HepG2 (cell line): ENCODE results near the gene SLFN12L. TPM values are rescaled to one million over a fixed set of nuclear protein-coding genes. Genes with fewer than 3 reads are reported as not detected.
"Not testable (repeated sequence)": the region's sequence is repeated elsewhere in the genome, so short reads cannot be mapped to it uniquely, and the experiment has no call there.

Experiments used
- ATAC-seq: fragments of 200-7000 bp; cut with Tn5 transposase; 3 replicates; pipeline ENCODE4 v1.9.1; 2020; ENCODE audit warnings: mild to moderate bottlenecking, moderate library complexity
- BruUV-seq: library from RNA; stranded (reverse); fragments of 400-500 nt; replicated peaks from 2 replicates; lab custom pipeline; 2021; lab: Mats Ljungman, UMichigan
- CTCF ChIA-PET: fragments of 300-600 bp; formaldehyde crosslinking; extraction: SDS; loops from one replicate; lab custom pipeline; 2021; ENCODE audit warnings: low total read pairs, inconsistent platforms, low intra/inter-chr PET ratio; lab: Yijun Ruan, JAX
- POLR2A ChIA-PET: fragments of 350-600 bp; sonication (Branson Sonifier 250); formaldehyde crosslinking; loops from one replicate; lab custom pipeline; 2020; ENCODE audit warnings: antibody characterized with exemption, inconsistent platforms; lab: Yijun Ruan, JAX
- DNase-seq: peaks from one replicate; pipeline ENCODE4 v3.0.0-alpha.2; 2015; ENCODE audit warnings: low spot score
- FAIRE-seq: peaks from 3 replicates; lab custom pipeline; 2011; peaks lifted over from hg19 to GRCh38; lab: Jason Lieb, UNC
- H2AFZ ChIP-seq: one replicate; pipeline ENCODE4 v1.6.1; 2011; ENCODE audit warnings: low read length, inconsistent platforms
- H3K27ac ChIP-seq: fragments of 300-600 bp; 3 replicates; pipeline ENCODE4 v1.8.0; 2011; ENCODE audit warnings: mixed run types, mild to moderate bottlenecking, mixed read lengths, low read length, inconsistent platforms; ENCODE audit not compliant: insufficient read depth; ENCODE audit errors: extremely low read length
- H3K27me3 ChIP-seq, 2 experiments: fragments of 200-600 bp in 1 of 2; 2 replicates in 1 of 2; 3 replicates in 1 of 2; pipeline versions ENCODE4 v1.6.0 to v1.8.0; 2011; ENCODE audit warnings: low read length in 2 of 2, mild to moderate bottlenecking in 2 of 2, moderate library complexity in 2 of 2, inconsistent platforms in 1 of 2; ENCODE audit not compliant: insufficient read depth in 2 of 2, control insufficient read depth in 1 of 2
- H3K36me3 ChIP-seq, 2 experiments: fragments of 200-600 bp in 1 of 2; replicated peaks in 1 of 2; 2 replicates in 1 of 2; 3 replicates in 1 of 2; pipeline versions ENCODE4 v1.5.1 to v1.8.0; 2011; ENCODE audit warnings: low read length in 2 of 2, inconsistent platforms in 1 of 2; ENCODE audit not compliant: insufficient read depth in 2 of 2, control insufficient read depth in 1 of 2
- H3K4me1 ChIP-seq: 2 replicates; pipeline ENCODE4 v1.5.1; 2012; ENCODE audit warnings: low read length, inconsistent platforms; ENCODE audit not compliant: insufficient read depth
- H3K4me2 ChIP-seq: 2 replicates; pipeline ENCODE4 v1.6.0; 2011; ENCODE audit warnings: low read depth, low read length, inconsistent platforms
- H3K4me3 ChIP-seq, 3 experiments: fragments of 200-600 bp in 1 of 3; sonication (generic), shearing (Covaris generic) in 1 of 3; replicated peaks in 1 of 3; 2 replicates each; pipeline ENCODE4 v1.5.1; 2011 to 2016; ENCODE audit warnings: low read length in 3 of 3, inconsistent platforms in 2 of 3, low read depth in 2 of 3, mild to moderate bottlenecking in 2 of 3, control low read depth in 1 of 3, mixed read lengths in 1 of 3; ENCODE audit not compliant: insufficient read depth in 1 of 3
- H3K79me2 ChIP-seq: one replicate; pipeline ENCODE4 v1.6.1; 2011; ENCODE audit warnings: low read length, inconsistent platforms; ENCODE audit not compliant: insufficient read depth
- H3K9ac ChIP-seq: 2 replicates; pipeline ENCODE4 v1.6.0; 2011; ENCODE audit warnings: mild to moderate bottlenecking, low read depth, low read length, inconsistent platforms; ENCODE audit not compliant: insufficient read depth
- H3K9me3 ChIP-seq: 2 replicates; pipeline ENCODE4 v1.5.1; 2012; ENCODE audit warnings: mild to moderate bottlenecking, low read length
- H4K20me1 ChIP-seq: 2 replicates; pipeline ENCODE4 v1.6.0; 2011; ENCODE audit warnings: inconsistent platforms, mild to moderate bottlenecking, low read length, moderate library complexity; ENCODE audit not compliant: insufficient read depth
- ADNP ChIP-seq: sonication (generic); formaldehyde crosslinking; IDR thresholded peaks from 2 replicates; pipeline ENCODE4 v1.4.0; 2020; ENCODE audit warnings: missing genetic modification reagents
- DBP ChIP-seq: sonication (generic); formaldehyde crosslinking; IDR thresholded peaks from 2 replicates; pipeline ENCODE4 v1.4.0; 2020; ENCODE audit warnings: missing genetic modification reagents; ENCODE audit errors: not compliant biosample characterization
- ELF3 ChIP-seq: IDR thresholded peaks from 2 replicates; pipeline ENCODE4 v1.6.1; 2016; ENCODE audit warnings: missing genetic modification reagents, missing compliant biosample characterization
- ERF ChIP-seq: IDR thresholded peaks from 2 replicates; pipeline ENCODE4 v1.6.1; 2018; ENCODE audit warnings: missing biosample characterization, missing genetic modification reagents
- FOXC1 ChIP-seq: sonication (generic); formaldehyde crosslinking; IDR thresholded peaks from 2 replicates; pipeline ENCODE4 v1.8.0; 2022; ENCODE audit warnings: mild to moderate bottlenecking, missing genetic modification reagents, borderline replicate concordance
- GTF2F1 ChIP-seq: fragments of 150-350 bp; IDR thresholded peaks from 2 replicates; pipeline ENCODE4 v1.6.1; 2014; ENCODE audit warnings: low read length
- HOMEZ ChIP-seq: IDR thresholded peaks from 2 replicates; pipeline ENCODE4 v1.6.1; 2016; ENCODE audit warnings: low read depth
- HOXA9 ChIP-seq: sonication (generic); formaldehyde crosslinking; IDR thresholded peaks from 2 replicates; pipeline ENCODE4 v1.8.1; 2022; ENCODE audit warnings: missing genetic modification reagents, mild to moderate bottlenecking, moderate library complexity, borderline replicate concordance
- IRF9 ChIP-seq: sonication (generic); formaldehyde crosslinking; IDR thresholded peaks from 2 replicates; pipeline ENCODE4 v1.8.0; 2022; ENCODE audit warnings: missing genetic modification reagents, mild to moderate bottlenecking, borderline replicate concordance
- KDM6A ChIP-seq: IDR thresholded peaks from 2 replicates; pipeline ENCODE4 v1.6.1; 2016; ENCODE audit warnings: low read depth
- MNT ChIP-seq: fragments of 450-650 bp; IDR thresholded peaks from 2 replicates; pipeline ENCODE4 v1.6.1; 2016
- UBTF ChIP-seq: sonication (generic); formaldehyde crosslinking; IDR thresholded peaks from 2 replicates; pipeline ENCODE4 v1.4.0; 2020; ENCODE audit warnings: mild to moderate bottlenecking, missing genetic modification reagents
- WGBS: methylation state at CpG from one replicate; pipeline ENCODE4 v1.1.6; 2017; ENCODE audit warnings: low lambda C conversion rate; 5-methylcytosine and 5-hydroxymethylcytosine counted together
- in situ Hi-C: cut with HindIII; loops from 2 replicates; pipeline ENCODE4 v1.10.0; 2017; ENCODE audit warnings: low pct_unique_long_range_greater_than_20kb; ENCODE audit not compliant: extremely low pct_ligation_motif_present
- intact Hi-C: fragments of 100-400 bp; cut with micrococcal nuclease; formaldehyde crosslinking; loops from one replicate; pipeline ENCODE4 v1.10.0; 2022; ENCODE audit not compliant: unreplicated experiment
- polyA plus RNA-seq, 8 experiments: library from polyadenylated mRNA; depleted of rRNA in 3 of 8; stranded (reverse) in 7 of 8; unstranded in 1 of 8; fragments of >200 nt; fragmentation: Illumina TruSeq in 4 of 8; extraction: Trizol in 4 of 8; gene quantifications; 2 replicates each; pipeline versions ENCODE4 v1.2.1 to v1.2.3, GENCODE V29; 2011 to 2016; ENCODE audit warnings: low read depth in 4 of 8, missing spikeins in 1 of 8, mixed read lengths in 1 of 8; ENCODE audit not compliant: insufficient read depth in 1 of 8
- total RNA-seq, 5 experiments: library from RNA; depleted of rRNA; stranded (reverse); fragments of >200 nt; fragmentation: Illumina TruSeq; extraction: Trizol; gene quantifications; 2 replicates each; pipeline ENCODE4 v1.2.3, GENCODE V29; 2016; ENCODE audit warnings: low read depth in 1 of 5

Gene SLFN12L
- total and polyA plus RNA-seq, 2 of the 13 experiments (the other 11 are each of a cell fraction or from before 2014, with no cell fraction given): not detected

GRCh38 chr17:35566968-35567367 is 29.5 kb upstream of the SLFN12L start:
- peak overlapping the region in 1 of 3 experiments; percentile 92; a peak in 3 of 6 replicates for H3K4me3 ChIP-seq
- CTCF ChIA-PET: no interaction called here
- intact Hi-C loops (no loop called here), in situ Hi-C loops (no loop called here)
- H2AFZ ChIP-seq: no peak overlapping the region
- DNase-seq: no peak
- peaks cover 27% of the 10 kb centered on the region for H3K4me1 ChIP-seq
- no peaks in the 10 kb centered on the region for H4K20me1 ChIP-seq
- no peak for FAIRE-seq
- no TSS peak for BruUV-seq
- no peak for ATAC-seq
- H3K9me3 ChIP-seq: no peaks in the 10 kb centered on the region
- H3K4me2 ChIP-seq: peak overlapping the region; percentile 72; the same call in 1 of the 2 replicates
- TF ChIP-seq HOMEZ (CRISPR knock-in tag): no peak
- no peak for TF ChIP-seq FOXC1 (CRISPR knock-in tag)
- TF ChIP-seq KDM6A (CRISPR knock-in tag): no peak
- TF ChIP-seq ADNP (CRISPR knock-in tag): no peak
- TF ChIP-seq DBP: no peak
- no peak for TF ChIP-seq GTF2F1
- no peak for TF ChIP-seq MNT
- TF ChIP-seq UBTF: no peak
- TF ChIP-seq ERF (CRISPR knock-in tag): no peak
- TF ChIP-seq ELF3 (CRISPR knock-in tag): no peak
- no peak for TF ChIP-seq IRF9
- TF ChIP-seq HOXA9 (CRISPR knock-in tag): no peak
- TF ChIP-seq, all 625 proteins: peak for 0
- Histone ChIP-seq H3K79me2 (peaks cover 25% of the 10 kb centered on the region), H3K27me3 (peaks cover 0 to 3% of the 10 kb centered on the region in 2 experiments; a peak in 1 of 5 replicates), H3K9ac (no peak overlapping the region), H3K36me3 (no peaks in the 10 kb centered on the region; a peak in 1 of 5 replicates), H3K27ac (no peak overlapping the region)
- 90% methylated on average over 11 of the region's 11 CpGs for WGBS
- POLR2A ChIA-PET: interaction anchor here (1.1 to 4.4 kb wide), 2 partner anchors 11 to 18 kb away, joined by 3 to 65 read pairs; partner anchors contain the start of gene PEX12

- in situ Hi-C loops, H3K27ac ChIP-seq, FAIRE-seq, H3K4me1 ChIP-seq, DNase-seq, H3K9me3 ChIP-seq, H3K36me3 ChIP-seq, H3K9ac ChIP-seq, ATAC-seq, H2AFZ ChIP-seq, H3K4me3 ChIP-seq, H3K4me2 ChIP-seq, H4K20me1 ChIP-seq, BruUV-seq, POLR2A ChIA-PET, H3K27me3 ChIP-seq, H3K79me2 ChIP-seq, CTCF ChIA-PET: not testable (repeated sequence)
- 34% methylated on average over 16 of the region's 16 CpGs for WGBS
- intact Hi-C loops: loop anchor here (5.0 kb wide), 1 partner anchor 596 kb away; no protein-coding TSS in a partner anchor
Measured at GRCh38 chr17:35563181-35563580, 25.7 kb upstream of the SLFN12L start.
